GM19035 (cell line): Measurements from ENCODE around the gene MOCS1.

ENCODE experiments used
- ATAC-seq: cut with Tn5 transposase; IDR thresholded peaks from one replicate; pipeline ENCODE4 v1.9.1; 2021; ENCODE audit not compliant: unreplicated experiment

Gene MOCS1

GRCh38 chr6:39925191-39925930, 8.9 kb downstream of the MOCS1 start:
- no peak for ATAC-seq

GRCh38 chr6:39924283-39924682, 10.0 kb downstream of the MOCS1 start:
- no peak for ATAC-seq

GRCh38 chr6:39923861-39924260, 10.4 kb downstream of the MOCS1 start:
- ATAC-seq: no peak

- ATAC-seq: no peak
Measured at GRCh38 chr6:39923394-39923793, 10.9 kb downstream of the MOCS1 start.

- no peak for ATAC-seq
Measured at GRCh38 chr6:39922821-39923220, 11.4 kb downstream of the MOCS1 start.

GRCh38 chr6:39920157-39920556, 14.1 kb downstream of the MOCS1 start:
- ATAC-seq: no peak

- ATAC-seq: no peak
Measured at GRCh38 chr6:39918831-39919230, 15.4 kb downstream of the MOCS1 start.

- ATAC-seq: no peak
Measured at GRCh38 chr6:39917981-39918380, 16.3 kb downstream of the MOCS1 start.

GRCh38 chr6:39917329-39917728, 16.9 kb downstream of the MOCS1 start:
- ATAC-seq: no peak

- no peak for ATAC-seq
Measured at GRCh38 chr6:39915866-39916265, 18.4 kb downstream of the MOCS1 start.

GRCh38 chr6:39914239-39914638, 20.0 kb downstream of the MOCS1 start:
- ATAC-seq: no peak

GRCh38 chr6:39913391-39913916, 20.8 kb downstream of the MOCS1 start:
- ATAC-seq: no peak

GRCh38 chr6:39912446-39912845, 21.8 kb downstream of the MOCS1 start:
- ATAC-seq: no peak

- no peak for ATAC-seq
Measured at GRCh38 chr6:39911513-39912125, 22.6 kb downstream of the MOCS1 start.

- ATAC-seq: no peak
Measured at GRCh38 chr6:39910744-39911143, 23.5 kb downstream of the MOCS1 start.

GRCh38 chr6:39910164-39910563, 24.1 kb downstream of the MOCS1 start:
- ATAC-seq: no peak

- ATAC-seq: no peak
Measured at GRCh38 chr6:39909701-39910100, 24.6 kb downstream of the MOCS1 start.

GRCh38 chr6:39908838-39909583, 25.3 kb downstream of the MOCS1 start:
- ATAC-seq: no peak

- ATAC-seq: no peak
Measured at GRCh38 chr6:39907871-39908575, 26.2 kb downstream of the MOCS1 start.

GRCh38 chr6:39906318-39906761, 27.9 kb downstream of the MOCS1 start:
- ATAC-seq: no peak

GRCh38 chr6:39905640-39905975, 28.7 kb downstream of the MOCS1 start:
- ATAC-seq: no peak
